Neural crest cell (in vitro differentiated cells): ENCODE data around the gene SPAG9. TPM values are rescaled to one million over a fixed set of nuclear protein-coding genes. Genes with fewer than 3 reads are reported as not detected.

Experiments used
- DNase-seq: peaks from one replicate; pipeline ENCODE4 v3.0.0; 2021; ENCODE audit warnings: low read depth, mixed read lengths, low spot score
- H3K27ac Mint-ChIP-seq: one replicate; pipeline ENCODE4 v1.8.0; 2021; ENCODE audit warnings: mild to moderate bottlenecking, mixed read lengths; ENCODE audit not compliant: unreplicated experiment
- H3K27me3 Mint-ChIP-seq: 2 replicates; pipeline ENCODE4 v1.8.0; 2021; ENCODE audit warnings: low read depth, mild to moderate bottlenecking, mixed read lengths
- H3K36me3 Mint-ChIP-seq: 2 replicates; pipeline ENCODE4 v1.8.0; 2021; ENCODE audit warnings: low read depth, mild to moderate bottlenecking, mixed read lengths
- H3K4me1 Mint-ChIP-seq: 2 replicates; pipeline ENCODE4 v1.8.0; 2021; ENCODE audit warnings: mixed read lengths
- H3K4me3 Mint-ChIP-seq: one replicate; pipeline ENCODE4 v1.8.0; 2021; ENCODE audit warnings: mild to moderate bottlenecking, mixed read lengths
- H3K9me3 Mint-ChIP-seq: 2 replicates; pipeline ENCODE4 v1.8.0; 2021; ENCODE audit warnings: mixed read lengths
- CTCF ChIP-seq: fragments of 200-600 bp; sonication (generic); conservative IDR thresholded peaks from 2 replicates; pipeline ENCODE4 v1.5.0; 2021; ENCODE audit warnings: antibody characterized with exemption, mild to moderate bottlenecking
- total RNA-seq: library from RNA; stranded (reverse); gene quantifications from 2 replicates; pipeline ENCODE4 v1.2.1, GENCODE V29; 2021

Gene SPAG9
- total RNA-seq, 1 donor from 2014 or later, result 116 TPM

GRCh38 chr17:51044976-51045375, 75.7 kb downstream of the SPAG9 start:
- no peak for TF ChIP-seq CTCF
- Mint-ChIP-seq H3K4me3 (peak overlapping the region; percentile 82), H3K9me3 (no peaks in the 10 kb centered on the region), H3K27me3 (no peaks in the 10 kb centered on the region), H3K36me3 (no peaks in the 10 kb centered on the region), H3K27ac (peak overlapping the region; percentile 67), H3K4me1 (peaks cover 46% of the 10 kb centered on the region)
- DNase-seq, result no peak

DNA sequence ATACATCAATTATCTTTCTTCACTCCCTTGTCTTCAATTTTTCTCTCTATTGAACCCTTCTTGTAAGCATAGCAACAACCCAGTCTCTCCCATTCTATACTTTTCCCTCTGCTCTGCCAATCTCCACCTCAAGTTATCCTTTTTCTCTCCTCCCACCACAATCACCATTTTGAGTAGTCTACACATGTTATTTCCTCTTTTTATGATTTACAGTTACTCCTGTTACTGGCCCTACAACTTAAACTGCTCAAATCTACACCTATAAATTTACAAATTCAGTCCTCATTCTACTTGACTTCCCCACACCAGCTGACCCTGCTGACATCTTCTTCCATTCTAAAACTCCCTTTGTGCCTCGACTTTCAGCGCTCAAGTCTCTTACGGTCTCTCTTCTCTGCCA, 84.6 kb downstream of the SPAG9 start:
- Mint-ChIP-seq H3K9me3 (no peaks in the 10 kb centered on the region), H3K36me3 (peaks cover 4% of the 10 kb centered on the region), H3K4me1 (peaks cover 28% of the 10 kb centered on the region), H3K27ac (peak overlapping the region; percentile 75), H3K27me3 (no peaks in the 10 kb centered on the region), H3K4me3 (no peak overlapping the region)
- DNase-seq, result no peak
- no peak for TF ChIP-seq CTCF

DNA sequence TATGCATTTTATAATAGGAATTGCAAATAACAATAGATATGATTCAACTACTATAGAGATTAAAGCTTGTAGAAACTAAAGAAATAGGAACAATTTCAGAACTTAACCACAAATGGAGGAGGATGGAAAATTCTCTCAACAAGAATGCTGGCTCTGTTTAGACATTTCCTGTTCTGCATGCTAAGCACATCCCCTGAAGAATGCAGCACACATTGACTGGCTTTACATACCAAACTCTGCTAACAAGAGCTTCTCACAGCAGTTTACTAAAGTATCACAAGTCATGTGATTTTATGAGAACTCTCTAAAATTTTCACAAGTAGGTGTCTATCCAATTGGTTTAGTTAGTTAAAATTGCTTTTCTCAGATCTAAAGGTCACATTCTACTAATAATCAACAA, 85.2 kb downstream of the SPAG9 start:
- Mint-ChIP-seq H3K4me1 (peaks cover 30% of the 10 kb centered on the region), H3K27me3 (no peaks in the 10 kb centered on the region), H3K4me3 (no peak overlapping the region), H3K9me3 (no peaks in the 10 kb centered on the region), H3K36me3 (peaks cover 6% of the 10 kb centered on the region), H3K27ac (peak overlapping the region; percentile 17)
- TF ChIP-seq CTCF, result no peak
- DNase-seq, result no peak

DNA sequence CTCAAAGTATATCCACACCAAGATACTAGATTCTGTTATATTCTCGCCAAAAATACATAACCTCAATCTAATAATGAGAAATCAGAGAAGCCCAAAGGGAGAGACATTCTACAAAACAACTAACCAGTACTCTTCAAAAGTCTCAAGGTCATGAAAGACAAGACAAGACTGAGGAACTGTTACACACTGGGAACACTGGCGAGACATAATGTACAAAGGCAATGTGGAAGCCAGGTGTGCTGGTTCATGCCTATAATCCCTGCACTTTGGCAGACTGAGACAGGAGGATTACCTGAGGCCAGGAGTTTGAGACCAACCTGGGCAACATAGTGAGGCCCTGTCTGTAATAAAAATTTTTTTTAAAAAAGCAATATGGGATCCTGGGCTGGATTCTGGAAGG, 85.9 kb downstream of the SPAG9 start:
- DNase-seq, result no peak
- Mint-ChIP-seq H3K9me3 (no peaks in the 10 kb centered on the region), H3K4me1 (peaks cover 32% of the 10 kb centered on the region), H3K4me3 (no peak overlapping the region), H3K27ac (peak overlapping the region; percentile 81), H3K36me3 (peaks cover 7% of the 10 kb centered on the region), H3K27me3 (no peaks in the 10 kb centered on the region)
- no peak for TF ChIP-seq CTCF

DNA sequence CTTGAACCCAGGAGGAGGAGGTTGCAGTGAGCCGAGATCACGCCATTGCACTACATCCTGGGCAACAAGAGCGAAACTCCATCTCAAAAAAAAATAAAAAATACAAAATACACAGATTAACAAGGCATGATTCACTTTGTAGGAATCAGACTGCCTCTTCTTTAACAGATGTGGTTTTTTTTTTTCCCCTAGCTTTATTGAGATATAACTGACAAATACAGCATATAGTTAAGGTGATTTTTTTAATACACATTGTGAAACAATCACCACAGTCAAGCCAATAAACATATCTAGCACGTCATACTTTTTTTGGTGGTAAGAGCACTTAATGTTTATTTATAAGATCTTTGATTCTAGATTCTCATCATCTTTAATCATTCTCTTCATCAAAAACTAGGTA, 87.8 kb downstream of the SPAG9 start:
- Mint-ChIP-seq H3K9me3 (no peaks in the 10 kb centered on the region), H3K4me3 (no peak overlapping the region), H3K4me1 (peaks cover 32% of the 10 kb centered on the region), H3K27me3 (no peaks in the 10 kb centered on the region), H3K36me3 (peaks cover 3% of the 10 kb centered on the region), H3K27ac (no peak overlapping the region)
- no peak for DNase-seq
- TF ChIP-seq CTCF, result no peak
